IMR-90 (cell line): Measurements from ENCODE around the gene DEFB108B. TPM values are rescaled to one million over a fixed set of nuclear protein-coding genes. Genes with fewer than 3 reads are reported as not detected.
"Not testable (repeated sequence)": the region's sequence is repeated elsewhere in the genome, so short reads cannot be mapped to it uniquely, and the experiment has no call there.

Source experiments
- ATAC-seq: fragments of 200-7000 bp; cut with Tn5 transposase; 2 replicates; pipeline ENCODE4 v1.9.1; 2020; ENCODE audit warnings: low read depth, mild to moderate bottlenecking, moderate library complexity
- BruUV-seq: library from RNA; stranded (reverse); fragments of 400-500 nt; replicated peaks from 2 replicates; lab custom pipeline; 2021; lab: Mats Ljungman, UMichigan
- CTCF ChIA-PET: fragments of 300-600 bp; formaldehyde crosslinking; extraction: SDS; loops from one replicate; lab custom pipeline; 2021; ENCODE audit warnings: antibody characterized with exemption; lab: Yijun Ruan, JAX
- POLR2A ChIA-PET: fragments of 300-600 bp; sonication (Branson Sonifier 250); formaldehyde crosslinking; loops from one replicate; lab custom pipeline; 2022; ENCODE audit warnings: antibody characterized with exemption; ENCODE audit not compliant: unreplicated experiment; lab: Charles Lee
- DNase-seq: peaks from one replicate; pipeline ENCODE4 v3.0.0; 2013
- H2AFZ ChIP-seq: replicated peaks from 2 replicates; pipeline ENCODE3; 2013; ENCODE audit warnings: low read length, mild to moderate bottlenecking; ENCODE audit not compliant: poor library complexity
- H2AK5ac ChIP-seq: 2 replicates; pipeline ENCODE4 v1.6.1; 2013; ENCODE audit warnings: low read depth, low read length, inconsistent platforms
- H2AK9ac ChIP-seq: replicated peaks from 2 replicates; pipeline ENCODE3; 2013; ENCODE audit warnings: mild to moderate bottlenecking, low read depth, low read length, moderate library complexity; ENCODE audit not compliant: poor library complexity
- H2BK120ac ChIP-seq: 2 replicates; pipeline ENCODE4 v1.6.1; 2013; ENCODE audit warnings: low read depth, low read length, inconsistent platforms
- H2BK15ac ChIP-seq: 3 replicates; pipeline ENCODE4 v1.6.1; 2013; ENCODE audit warnings: low read depth, low read length, inconsistent platforms
- H2BK20ac ChIP-seq: 2 replicates; pipeline ENCODE4 v1.6.1; 2013; ENCODE audit warnings: low read depth, mild to moderate bottlenecking, inconsistent platforms, low read length, moderate library complexity
- H2BK5ac ChIP-seq: 2 replicates; pipeline ENCODE4 v1.6.1; 2013; ENCODE audit warnings: mild to moderate bottlenecking, low read depth, low read length, inconsistent platforms; ENCODE audit not compliant: poor library complexity, severe bottlenecking
- H3K14ac ChIP-seq: replicated peaks from 2 replicates; pipeline ENCODE4 v1.6.1; 2013; ENCODE audit warnings: low read depth, low read length, inconsistent platforms
- H3K18ac ChIP-seq: 2 replicates; pipeline ENCODE4 v1.6.1; 2013; ENCODE audit warnings: low read depth, low read length, control low read depth
- H3K23ac ChIP-seq: 2 replicates; pipeline ENCODE4 v1.6.1; 2013; ENCODE audit warnings: low read depth, low read length, inconsistent platforms
- H3K27ac ChIP-seq: 2 replicates; pipeline ENCODE4 v1.5.1; 2013; ENCODE audit warnings: mild to moderate bottlenecking, control low read depth, low read length; ENCODE audit not compliant: insufficient read depth
- H3K27me3 ChIP-seq: 2 replicates; pipeline ENCODE4 v1.6.1; 2013; ENCODE audit warnings: low read length; ENCODE audit not compliant: control insufficient read depth, insufficient read depth
- H3K36me3 ChIP-seq: 2 replicates; pipeline ENCODE4 v1.6.1; 2013; ENCODE audit warnings: low read length, mixed read lengths; ENCODE audit not compliant: control insufficient read depth, insufficient read depth
- H3K4ac ChIP-seq: 2 replicates; pipeline ENCODE4 v1.6.1; 2013; ENCODE audit warnings: low read depth, low read length, inconsistent platforms
- H3K4me1 ChIP-seq: 2 replicates; pipeline ENCODE4 v1.6.1; 2013; ENCODE audit warnings: low read length, mixed read lengths; ENCODE audit not compliant: control insufficient read depth, insufficient read depth
- H3K4me2 ChIP-seq: 2 replicates; pipeline ENCODE4 v1.6.1; 2013; ENCODE audit warnings: low read depth, mild to moderate bottlenecking, control low read depth, low read length, moderate library complexity
- H3K4me3 ChIP-seq: 2 replicates; pipeline ENCODE4 v1.5.1; 2013; ENCODE audit warnings: low read depth, mild to moderate bottlenecking, control low read depth, low read length, moderate library complexity; ENCODE audit not compliant: insufficient read depth
- H3K56ac ChIP-seq: 2 replicates; pipeline ENCODE4 v1.6.1; 2013; ENCODE audit warnings: low read length, inconsistent platforms; ENCODE audit not compliant: insufficient read depth; ENCODE audit errors: extremely low read depth
- H3K79me1 ChIP-seq, 2 experiments: 2 replicates each; pipeline ENCODE4 v1.6.1; 2013; ENCODE audit warnings: low read length in 2 of 2, inconsistent platforms in 1 of 2, low read depth in 1 of 2
- H3K9ac ChIP-seq: 2 replicates; pipeline ENCODE4 v1.6.1; 2013; ENCODE audit warnings: low read depth, low read length, control low read depth
- H3K9me1 ChIP-seq: 2 replicates; pipeline ENCODE4 v1.6.1; 2013; ENCODE audit warnings: low read length, inconsistent platforms; ENCODE audit not compliant: insufficient read depth
- H3K9me3 ChIP-seq: 2 replicates; pipeline ENCODE4 v1.6.1; 2013; ENCODE audit warnings: low read length; ENCODE audit not compliant: control insufficient read depth, insufficient read depth
- H4K20me1 ChIP-seq: 2 replicates; pipeline ENCODE4 v1.6.1; 2013; ENCODE audit warnings: low read length, inconsistent platforms; ENCODE audit not compliant: insufficient read depth
- H4K5ac ChIP-seq: 2 replicates; pipeline ENCODE4 v1.6.1; 2013; ENCODE audit warnings: mild to moderate bottlenecking, low read depth, low read length, control low read depth
- H4K8ac ChIP-seq, 2 experiments: 2 replicates each; pipeline ENCODE4 v1.6.1; 2013; ENCODE audit warnings: low read depth in 2 of 2, low read length in 2 of 2, control low read depth in 1 of 2, inconsistent platforms in 1 of 2
- H4K91ac ChIP-seq: 2 replicates; pipeline ENCODE4 v1.6.1; 2013; ENCODE audit warnings: low read depth, low read length, inconsistent platforms; ENCODE audit not compliant: insufficient read depth
- WGBS, 2 experiments: methylation state at CpG; one replicate each; pipeline versions ENCODE4 v1.1.5 to v1.1.7; 2013; ENCODE audit warnings: missing lambda C conversion rate in 2 of 2; ENCODE audit not compliant: insufficient read length in 1 of 2; ENCODE audit errors: extremely low coverage in 2 of 2; 5-methylcytosine and 5-hydroxymethylcytosine counted together
- dilution Hi-C: fragments of 300-500 bp; cut with HindIII; formaldehyde crosslinking; loops from one replicate; pipeline ENCODE4 v1.14.3; 2018; ENCODE audit warnings: low sequenced_read_pairs; ENCODE audit not compliant: unreplicated experiment
- in situ Hi-C: fragments of 300-500 bp; cut with MboI; formaldehyde crosslinking; loops from 3 replicates; pipeline ENCODE4 v1.14.3; 2019; ENCODE audit warnings: low sequenced_read_pairs, inconsistent platforms, mixed read lengths
- intact Hi-C: fragments of 100-400 bp; cut with micrococcal nuclease; formaldehyde crosslinking; loops from 2 replicates; pipeline ENCODE4 v1.10.0; 2022
- polyA plus RNA-seq, 3 experiments: library from polyadenylated mRNA; depleted of rRNA; stranded (reverse); fragments of >200 nt; gene quantifications; 2 replicates each; pipeline ENCODE4 v1.2.3, GENCODE V29; 2012; ENCODE audit warnings: low replicate concordance in 1 of 3
- total RNA-seq: library from RNA; depleted of rRNA; stranded (reverse); fragments of >200 nt; gene quantifications from 2 replicates; pipeline ENCODE4 v1.2.3, GENCODE V29; 2012

The DEFB108B gene
- total and polyA plus RNA-seq, 2 of the 4 experiments (the other 2 are of a cell fraction), result not detected

- H3K27ac ChIP-seq, H3K9ac ChIP-seq, H2BK20ac ChIP-seq, H2AFZ ChIP-seq, H3K4me2 ChIP-seq, H3K4me3 ChIP-seq, H2AK5ac ChIP-seq, POLR2A ChIA-PET, H3K4me1 ChIP-seq, H3K56ac ChIP-seq, H3K18ac ChIP-seq, H3K23ac ChIP-seq, H2BK5ac ChIP-seq, H4K5ac ChIP-seq, H3K36me3 ChIP-seq, H3K9me3 ChIP-seq, H3K4ac ChIP-seq, ATAC-seq, H4K91ac ChIP-seq, DNase-seq, intact Hi-C loops, H2AK9ac ChIP-seq, H2BK15ac ChIP-seq, H2BK120ac ChIP-seq, H3K14ac ChIP-seq, H3K9me1 ChIP-seq, BruUV-seq, dilution Hi-C loops, CTCF ChIA-PET, H4K20me1 ChIP-seq, in situ Hi-C loops, H3K79me1 ChIP-seq, H4K8ac ChIP-seq, H3K27me3 ChIP-seq: not testable (repeated sequence)
- no CpG with 5 or more reads among the region's 7 CpGs for WGBS, 2 experiments
These were observed 30.1 kb upstream of the DEFB108B start for GRCh38 chr11:71802874-71803273.

- H2AFZ ChIP-seq, H3K18ac ChIP-seq, H3K4me1 ChIP-seq, in situ Hi-C loops, H2BK20ac ChIP-seq, H3K27ac ChIP-seq, H4K20me1 ChIP-seq, H2BK120ac ChIP-seq, dilution Hi-C loops, H3K56ac ChIP-seq, H3K79me1 ChIP-seq, H4K91ac ChIP-seq, ATAC-seq, H3K4me2 ChIP-seq, H4K8ac ChIP-seq, H3K27me3 ChIP-seq, BruUV-seq, H3K9ac ChIP-seq, intact Hi-C loops, H2BK15ac ChIP-seq, H2AK5ac ChIP-seq, H3K9me1 ChIP-seq, H2AK9ac ChIP-seq, H4K5ac ChIP-seq, H3K14ac ChIP-seq, H3K4me3 ChIP-seq, CTCF ChIA-PET, H3K36me3 ChIP-seq, DNase-seq, H3K9me3 ChIP-seq, H2BK5ac ChIP-seq, POLR2A ChIA-PET, H3K4ac ChIP-seq, H3K23ac ChIP-seq: not testable (repeated sequence)
- WGBS, 2 experiments, result no CpG with 5 or more reads among the region's 9 CpGs
These were observed 28.6 kb upstream of the DEFB108B start for GRCh38 chr11:71804158-71804947.
